WTC11 (cell line): ENCODE results near the gene TVP23A. TPM values are rescaled to one million over a fixed set of nuclear protein-coding genes. Genes with fewer than 3 reads are reported as not detected.

Experiments used
- ATAC-seq: fragments of 200-7000 bp; cut with Tn5 transposase; 2 replicates; pipeline ENCODE4 v1.10.0; 2021; ENCODE audit warnings: mild to moderate bottlenecking, moderate library complexity
- CTCF ChIA-PET: fragments of 300-600 bp; sonication (Branson Sonifier 250); formaldehyde crosslinking; loops from one replicate; lab custom pipeline; 2021; ENCODE audit warnings: antibody characterized with exemption; lab: Charles Lee
- POLR2A ChIA-PET: fragments of 350-600 bp; sonication (Branson Sonifier 250); formaldehyde crosslinking; loops from one replicate; lab custom pipeline; 2021; ENCODE audit warnings: antibody characterized with exemption; lab: Charles Lee
- DNase-seq: peaks from one replicate; pipeline ENCODE4 v3.0.0; 2021; ENCODE audit warnings: low spot score
- H3K27ac Mint-ChIP-seq: 2 replicates; pipeline ENCODE4 v1.8.0; 2021; ENCODE audit warnings: mixed read lengths
- H3K27me3 Mint-ChIP-seq: 2 replicates; pipeline ENCODE4 v1.8.0; 2021; ENCODE audit warnings: low read depth, mild to moderate bottlenecking, moderate library complexity, mixed read lengths
- H3K36me3 Mint-ChIP-seq: 2 replicates; pipeline ENCODE4 v1.8.0; 2021; ENCODE audit warnings: mixed read lengths
- H3K4me1 Mint-ChIP-seq: 2 replicates; pipeline ENCODE4 v1.8.0; 2022; ENCODE audit warnings: mixed read lengths
- H3K4me3 Mint-ChIP-seq: 2 replicates; pipeline ENCODE4 v1.8.0; 2021; ENCODE audit warnings: mild to moderate bottlenecking, moderate library complexity, mixed read lengths
- H3K9me3 Mint-ChIP-seq: 2 replicates; pipeline ENCODE4 v1.8.0; 2021; ENCODE audit warnings: mixed read lengths
- AR ChIP-seq: fragments of 250-450 bp; sonication (Bioruptor Pico); IDR thresholded peaks from 2 replicates; pipeline ENCODE4 v1.9.0; 2021; ENCODE audit warnings: mild to moderate bottlenecking
- CREB1 ChIP-seq: sonication (generic); formaldehyde crosslinking; IDR thresholded peaks from 2 replicates; pipeline ENCODE4 v1.8.0; 2023; ENCODE audit warnings: mild to moderate bottlenecking, missing genetic modification reagents
- E2F1 ChIP-seq: sonication (generic); formaldehyde crosslinking; IDR thresholded peaks from 2 replicates; pipeline ENCODE4 v1.8.0; 2022; ENCODE audit warnings: mild to moderate bottlenecking, missing genetic modification reagents
- FOXJ3 ChIP-seq: sonication (generic); formaldehyde crosslinking; IDR thresholded peaks from 2 replicates; pipeline ENCODE4 v1.9.0; 2021; ENCODE audit warnings: missing genetic modification reagents, mild to moderate bottlenecking, borderline replicate concordance
- FOXP1 ChIP-seq: sonication (generic); formaldehyde crosslinking; IDR thresholded peaks from 2 replicates; pipeline ENCODE4 v1.8.0; 2022; ENCODE audit warnings: missing genetic modification reagents, mild to moderate bottlenecking, moderate library complexity, borderline replicate concordance
- FOXP4 ChIP-seq: sonication (generic); formaldehyde crosslinking; IDR thresholded peaks from 2 replicates; pipeline ENCODE4 v1.8.0; 2022; ENCODE audit warnings: mild to moderate bottlenecking, missing genetic modification reagents
- GTF2I ChIP-seq: fragments of 250-450 bp; sonication (Bioruptor Pico); conservative IDR thresholded peaks from 2 replicates; pipeline ENCODE4 v1.4.0; 2021; ENCODE audit warnings: mild to moderate bottlenecking
- JAZF1 ChIP-seq: fragments of 250-450 bp; sonication (Bioruptor Pico); IDR thresholded peaks from 2 replicates; pipeline ENCODE4 v1.9.0; 2021; ENCODE audit warnings: moderate library complexity, mild to moderate bottlenecking, inconsistent platforms
- MLX ChIP-seq: sonication (generic); formaldehyde crosslinking; IDR thresholded peaks from 2 replicates; pipeline ENCODE4 v1.8.1; 2023; ENCODE audit warnings: mild to moderate bottlenecking, missing genetic modification reagents, moderate library complexity
- NFATC4 ChIP-seq: fragments of 250-450 bp; sonication (Bioruptor Pico); IDR thresholded peaks from 2 replicates; pipeline ENCODE4 v1.9.0; 2021; ENCODE audit warnings: mild to moderate bottlenecking
- PRDM15 ChIP-seq: sonication (generic); formaldehyde crosslinking; IDR thresholded peaks from 2 replicates; pipeline ENCODE4 v1.8.0; 2022; ENCODE audit warnings: missing genetic modification reagents
- SOX15 ChIP-seq: fragments of 250-450 bp; sonication (Bioruptor Pico); IDR thresholded peaks from 2 replicates; pipeline ENCODE4 v1.9.0; 2021; ENCODE audit warnings: mild to moderate bottlenecking
- SP1 ChIP-seq: sonication (generic); formaldehyde crosslinking; conservative IDR thresholded peaks from 2 replicates; pipeline ENCODE4 v1.8.1; 2022; ENCODE audit warnings: missing genetic modification reagents
- ZNF121 ChIP-seq: sonication (generic); formaldehyde crosslinking; IDR thresholded peaks from 2 replicates; pipeline ENCODE4 v1.8.0; 2023; ENCODE audit warnings: missing genetic modification reagents
- ZNF396 ChIP-seq: fragments of 250-450 bp; sonication (Bioruptor Pico); IDR thresholded peaks from 2 replicates; pipeline ENCODE4 v1.8.0; 2021; ENCODE audit warnings: mild to moderate bottlenecking, moderate library complexity, borderline replicate concordance
- ZNF532 ChIP-seq: fragments of 250-450 bp; sonication (Bioruptor Pico); IDR thresholded peaks from 2 replicates; pipeline ENCODE4 v1.9.0; 2021; ENCODE audit warnings: mild to moderate bottlenecking, borderline replicate concordance
- total RNA-seq: library from RNA; stranded (reverse); gene quantifications from 3 replicates; pipeline ENCODE4 v1.2.3, GENCODE V29; 2021

TVP23A gene
- total RNA-seq, 1 experiment from 2014 or later = 1.2 TPM

GRCh38 chr16:10770907-10771306, 47.7 kb downstream of the TVP23A start:
- Mint-ChIP-seq H3K4me3 (no peak overlapping the region), H3K27ac (no peak overlapping the region), H3K36me3 (peaks cover 3% of the 10 kb centered on the region; the same call in 1 of the 2 replicates), H3K9me3 (no peaks in the 10 kb centered on the region), H3K4me1 (peaks cover 6% of the 10 kb centered on the region; the same call in 1 of the 2 replicates), H3K27me3 (no peaks in the 10 kb centered on the region)
- TF ChIP-seq ZNF121 (CRISPR knock-in tag) (no peak), SP1 (CRISPR knock-in tag) (no peak), PRDM15 (CRISPR knock-in tag) (no peak), FOXP1 (no peak), E2F1 (CRISPR knock-in tag) (no peak), NFATC4 (CRISPR knock-in tag) (no peak), ZNF396 (CRISPR knock-in tag) (no peak), GTF2I (no peak), FOXP4 (CRISPR knock-in tag) (no peak), MLX (no peak), FOXJ3 (CRISPR knock-in tag) (no peak)
- ATAC-seq = no peak
- ChIA-PET CTCF (no interaction called here), POLR2A (no interaction called here)
- DNase-seq = no peak

- H3K36me3 Mint-ChIP-seq = peaks cover 7% of the 10 kb centered on the region
- TF ChIP-seq CREB1 (CRISPR knock-in tag) (no peak), SOX15 (no peak), ZNF532 (no peak), JAZF1 (CRISPR knock-in tag) (no peak), ZNF396 (CRISPR knock-in tag) (no peak), AR (no peak), PRDM15 (CRISPR knock-in tag) (no peak)
- H3K9me3 Mint-ChIP-seq = peaks cover under 1% of the 10 kb centered on the region
- ATAC-seq = no peak
- no peak overlapping the region for H3K27ac Mint-ChIP-seq
- DNase-seq = no peak
- ChIA-PET CTCF (interaction anchor here (0.8 kb wide), 1 partner anchor 149 kb away, joined by 3 read pairs; no protein-coding TSS in a partner anchor), POLR2A (no interaction called here)
- no peaks in the 10 kb centered on the region for H3K27me3 Mint-ChIP-seq
- no peak overlapping the region for H3K4me3 Mint-ChIP-seq
- peaks cover 6% of the 10 kb centered on the region; the same call in 1 of the 2 replicates for H3K4me1 Mint-ChIP-seq
Observed at GRCh38 chr16:10769381-10769780, 49.2 kb downstream of the TVP23A start.
